Stimulated activated naive B cell treated with anti-CD40 and anti-IgM and Interleukin-4, amounts not matched to agents 10 μg/mL and 1 μg/mL and 100 μg/mL, for 72 hours (primary cell): ENCODE data around the gene ISYNA1.

Experiments used
- ATAC-seq, 2 donors: fragments of 150-1000 bp; cut with Tn5 transposase; replicated peaks; 2 replicates each; pipeline ENCODE4 v1.10.0; 2021; ENCODE audit warnings: moderate library complexity in 1 of 2
- DNase-seq: peaks from one replicate; pipeline ENCODE4 v3.0.0; 2021
- H3K27ac Mint-ChIP-seq: one replicate; pipeline ENCODE4 v1.8.0; 2022; ENCODE audit warnings: mild to moderate bottlenecking, mixed read lengths
- H3K27me3 Mint-ChIP-seq, 2 donors: one replicate each; pipeline ENCODE4 v1.8.0; 2022; ENCODE audit warnings: mixed read lengths in 2 of 2
- H3K36me3 Mint-ChIP-seq, 2 donors: one replicate each; pipeline ENCODE4 v1.8.0; 2022; ENCODE audit warnings: mixed read lengths in 2 of 2, mild to moderate bottlenecking in 1 of 2
- H3K4me1 Mint-ChIP-seq, 2 donors: one replicate each; pipeline ENCODE4 v1.8.0; 2022; ENCODE audit warnings: mixed read lengths in 2 of 2, mild to moderate bottlenecking in 1 of 2
- H3K4me3 Mint-ChIP-seq, 2 donors: one replicate each; pipeline ENCODE4 v1.8.0; 2022; ENCODE audit warnings: mild to moderate bottlenecking in 2 of 2, mixed read lengths in 2 of 2, moderate library complexity in 1 of 2
- H3K9me3 Mint-ChIP-seq, 2 donors: one replicate each; pipeline ENCODE4 v1.8.0; 2022; ENCODE audit warnings: mixed read lengths in 2 of 2, mild to moderate bottlenecking in 1 of 2

Gene ISYNA1

GRCh38 chr19:18386543-18387271 is 51.2 kb downstream of the ISYNA1 start:
- Mint-ChIP-seq H3K27ac (no peak overlapping the region), H3K4me1 (peaks cover 9 to 38% of the 10 kb centered on the region in 2 donors), H3K36me3 (peaks cover 6 to 9% of the 10 kb centered on the region in 2 donors), H3K9me3 (peaks cover 0 to 4% of the 10 kb centered on the region in 2 donors), H3K27me3 (peaks cover 14 to 45% of the 10 kb centered on the region in 2 donors), H3K4me3 (no peak overlapping the region)
- DNase-seq (no peak), ATAC-seq (no peak)

- peaks cover 9 to 38% of the 10 kb centered on the region in 2 donors for H3K4me1 Mint-ChIP-seq
- peaks cover 14 to 45% of the 10 kb centered on the region in 2 donors for H3K27me3 Mint-ChIP-seq
- no peak for ATAC-seq
- H3K4me3 Mint-ChIP-seq = no peak within 1 kb of the TSS
- DNase-seq = peak; percentile 24
- H3K9me3 Mint-ChIP-seq = peaks cover 0 to 4% of the 10 kb centered on the region in 2 donors
- H3K27ac Mint-ChIP-seq = no peak within 1 kb of the TSS
- H3K36me3 Mint-ChIP-seq = peaks cover 6 to 9% of the 10 kb centered on the region in 2 donors
These were observed 52.0 kb downstream of the ISYNA1 start, which contains the start of gene GDF15 for GRCh38 chr19:18385675-18386542. GDF15 (plus strand) TSS chr19:18386158; CDS start chr19:18386190, 32 bp downstream.

- peaks cover 16 to 45% of the 10 kb centered on the region in 2 donors for H3K27me3 Mint-ChIP-seq
- no peak overlapping the region for H3K27ac Mint-ChIP-seq
- DNase-seq (no peak), ATAC-seq (no peak)
- peaks cover 0 to 2% of the 10 kb centered on the region in 2 donors for H3K9me3 Mint-ChIP-seq
- H3K4me1 Mint-ChIP-seq = peaks cover 9 to 38% of the 10 kb centered on the region in 2 donors
- H3K4me3 Mint-ChIP-seq = no peak overlapping the region
- H3K36me3 Mint-ChIP-seq = peaks cover 3 to 6% of the 10 kb centered on the region in 2 donors
These were observed 52.6 kb downstream of the ISYNA1 start for GRCh38 chr19:18385359-18385674.

GRCh38 chr19:18384775-18385174 is 53.2 kb downstream of the ISYNA1 start:
- Mint-ChIP-seq H3K4me1 (peaks cover 9 to 38% of the 10 kb centered on the region in 2 donors), H3K27ac (no peak overlapping the region), H3K9me3 (peaks cover 0 to 2% of the 10 kb centered on the region in 2 donors), H3K27me3 (peaks cover 20 to 50% of the 10 kb centered on the region in 2 donors), H3K36me3 (peaks cover 0 to under 1% of the 10 kb centered on the region in 2 donors), H3K4me3 (no peak overlapping the region)
- DNase-seq = no peak
- no peak for ATAC-seq
